NOMO-1 treated with DMSO at 0.1 percent for 48 hours (cell line): ENCODE measurements around the gene ARHGEF16.

Experiments used
- DNase-seq: peaks from one replicate; lab custom pipeline; 2025; ENCODE audit not compliant: unreplicated experiment; lab: John Stamatoyannopoulos, UW

ARHGEF16 gene

DNA sequence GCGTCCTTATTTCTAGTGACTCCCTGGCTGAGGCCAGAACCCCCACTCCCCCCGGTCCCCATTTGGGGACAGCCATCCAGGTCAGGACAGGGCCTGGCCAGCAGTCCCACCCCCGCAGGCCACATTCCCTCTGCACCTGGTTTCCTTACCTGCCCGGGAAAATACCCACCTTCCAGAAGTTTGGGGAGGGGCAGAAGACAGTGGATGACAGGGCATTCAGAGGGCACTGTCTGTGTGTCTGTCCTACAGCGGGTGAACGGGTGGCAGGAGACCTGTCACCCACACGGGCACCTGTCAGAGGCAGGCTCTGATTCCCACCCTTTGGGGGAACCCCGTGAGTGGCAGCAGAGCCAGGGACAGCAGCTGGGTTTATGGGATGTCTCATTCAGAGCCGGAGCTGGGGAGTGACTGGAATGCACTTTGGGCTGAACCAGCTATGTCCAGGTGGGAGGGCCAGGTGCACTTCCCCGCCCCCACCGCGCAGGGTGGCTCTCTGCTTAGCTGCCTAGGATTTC is 2.0 kb downstream of the ARHGEF16 start:
- DNase-seq = no peak

DNA sequence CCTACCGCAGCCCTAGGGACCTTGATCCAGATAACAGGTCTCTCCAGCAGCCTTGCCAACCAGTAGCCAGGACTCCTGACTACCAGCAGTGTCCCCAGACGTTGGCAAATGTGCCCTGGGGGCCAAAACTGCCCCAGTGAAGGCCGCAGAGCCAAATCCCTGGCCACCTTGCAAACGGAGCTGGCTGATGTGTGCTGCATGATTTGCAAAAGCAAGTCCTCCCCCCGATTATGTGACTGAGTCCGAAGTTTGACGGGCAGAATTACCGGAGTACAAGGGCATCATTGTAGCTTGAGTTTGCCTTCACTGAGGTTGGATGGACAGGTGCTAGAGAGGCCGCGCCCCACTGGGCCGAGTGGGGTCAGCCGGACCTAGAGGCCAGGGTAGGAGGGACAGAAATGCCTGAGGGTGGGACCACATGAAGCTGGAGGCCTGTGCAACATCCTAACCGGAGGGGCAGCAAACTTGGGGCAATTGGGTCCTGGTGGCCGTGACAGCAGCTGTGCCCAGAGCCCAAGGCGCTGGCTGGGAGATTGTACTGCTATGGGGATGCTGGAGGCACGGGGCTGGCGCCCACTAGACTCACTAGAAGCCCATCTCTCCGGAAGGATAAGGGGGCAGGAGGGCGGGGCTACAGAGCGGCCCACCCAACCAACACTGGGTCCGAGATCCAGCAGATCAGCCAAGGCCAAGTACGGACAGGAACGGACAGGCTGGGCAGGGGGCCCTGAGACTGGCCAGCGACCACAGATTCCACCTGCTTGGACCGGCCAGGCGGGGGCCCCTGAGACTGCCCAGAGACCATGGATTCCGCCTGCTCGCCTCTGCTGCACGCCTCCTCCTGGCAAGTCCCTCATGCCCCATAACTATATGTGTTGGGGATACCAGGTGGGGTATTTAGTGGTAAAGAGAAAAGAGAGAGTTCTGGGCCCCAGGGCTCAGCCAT is 2.8 kb downstream of the ARHGEF16 start:
- no peak for DNase-seq

DNA sequence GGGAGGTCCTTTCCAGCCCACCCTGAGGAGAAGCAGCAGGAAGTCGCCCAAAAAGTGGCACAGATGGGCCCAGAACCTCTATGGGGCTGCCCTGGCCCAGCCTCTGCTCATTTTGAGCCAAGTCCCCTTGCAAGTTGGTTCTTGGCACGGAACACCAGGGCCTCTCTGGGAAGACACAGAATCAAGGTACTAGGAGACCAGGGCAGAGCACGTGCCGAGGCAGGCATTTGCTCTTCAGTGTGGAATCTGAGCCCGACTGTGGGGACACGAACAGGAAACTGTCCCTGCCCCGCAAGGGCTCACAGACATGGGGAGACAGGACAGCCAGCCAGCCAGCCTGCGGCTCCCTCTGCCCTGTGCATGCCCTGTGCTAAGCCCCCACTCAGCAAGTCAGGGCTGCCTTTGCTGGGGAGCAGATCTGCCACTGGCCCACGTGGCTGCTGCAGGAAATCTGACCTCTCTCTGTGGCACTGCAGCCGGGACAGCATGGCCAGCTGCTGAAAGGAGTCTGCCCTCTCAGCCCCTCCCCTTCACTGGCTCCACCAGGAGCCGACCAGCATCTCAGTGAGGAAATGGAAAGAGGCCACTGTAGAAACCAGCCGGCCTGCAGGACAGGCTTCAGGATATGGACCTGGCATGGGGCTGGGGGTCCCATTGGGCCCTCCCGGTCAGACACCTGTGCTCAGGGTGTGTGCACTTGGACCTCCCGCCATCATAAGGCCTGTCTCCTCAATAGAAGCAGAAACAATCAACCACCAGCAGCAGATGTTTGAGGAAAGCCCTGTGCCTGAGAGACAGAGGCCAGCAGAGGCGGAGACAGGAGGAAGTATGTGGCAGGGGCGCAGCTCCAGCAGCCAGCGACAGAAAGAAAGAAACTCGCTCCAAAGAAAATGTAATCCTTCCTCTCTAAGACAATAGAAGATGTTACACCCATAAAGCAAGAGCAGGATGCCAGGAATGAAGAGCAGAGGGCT is 3.7 kb downstream of the ARHGEF16 start:
- no peak for DNase-seq

DNA sequence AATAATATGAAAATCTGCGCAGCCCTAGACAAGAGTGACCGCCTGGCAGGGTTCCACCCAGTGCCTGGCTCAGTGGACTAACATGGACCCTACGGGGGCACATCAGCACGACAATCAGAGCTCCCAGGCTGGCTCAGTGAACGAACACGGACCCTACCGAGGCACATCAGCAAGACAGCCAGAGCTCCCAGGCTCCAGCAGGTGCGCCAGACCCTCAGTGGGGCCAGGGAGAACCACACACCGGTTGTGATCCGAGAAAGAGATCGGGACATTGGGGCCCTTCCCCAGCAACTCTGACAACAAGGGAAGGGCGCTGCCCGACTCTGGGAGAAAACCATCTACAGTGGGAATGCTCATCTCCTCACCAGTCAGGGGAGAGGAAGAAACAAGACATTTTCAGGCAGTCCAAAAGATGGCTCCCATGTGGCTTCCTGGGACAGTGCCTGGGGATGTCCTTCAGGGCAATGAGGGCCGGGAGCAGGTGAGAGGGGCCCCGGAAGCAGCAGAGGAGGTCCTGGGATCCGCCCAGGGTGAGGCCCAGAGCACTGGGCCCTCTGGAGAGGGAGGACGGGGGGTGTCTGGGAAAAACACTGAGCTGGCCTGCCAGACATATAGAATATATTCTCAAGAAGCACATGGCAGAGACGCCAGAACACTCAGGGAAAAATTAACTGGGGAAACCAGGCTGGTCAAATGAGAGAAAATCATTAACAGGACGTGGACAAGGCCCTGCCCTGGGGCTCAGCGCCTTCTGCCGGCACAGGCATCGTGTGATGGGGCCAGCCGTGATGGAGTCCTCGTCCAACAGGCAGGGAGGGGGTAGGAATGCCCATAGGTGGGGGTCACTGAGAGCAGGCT is 4.8 kb downstream of the ARHGEF16 start:
- no peak for DNase-seq

DNA sequence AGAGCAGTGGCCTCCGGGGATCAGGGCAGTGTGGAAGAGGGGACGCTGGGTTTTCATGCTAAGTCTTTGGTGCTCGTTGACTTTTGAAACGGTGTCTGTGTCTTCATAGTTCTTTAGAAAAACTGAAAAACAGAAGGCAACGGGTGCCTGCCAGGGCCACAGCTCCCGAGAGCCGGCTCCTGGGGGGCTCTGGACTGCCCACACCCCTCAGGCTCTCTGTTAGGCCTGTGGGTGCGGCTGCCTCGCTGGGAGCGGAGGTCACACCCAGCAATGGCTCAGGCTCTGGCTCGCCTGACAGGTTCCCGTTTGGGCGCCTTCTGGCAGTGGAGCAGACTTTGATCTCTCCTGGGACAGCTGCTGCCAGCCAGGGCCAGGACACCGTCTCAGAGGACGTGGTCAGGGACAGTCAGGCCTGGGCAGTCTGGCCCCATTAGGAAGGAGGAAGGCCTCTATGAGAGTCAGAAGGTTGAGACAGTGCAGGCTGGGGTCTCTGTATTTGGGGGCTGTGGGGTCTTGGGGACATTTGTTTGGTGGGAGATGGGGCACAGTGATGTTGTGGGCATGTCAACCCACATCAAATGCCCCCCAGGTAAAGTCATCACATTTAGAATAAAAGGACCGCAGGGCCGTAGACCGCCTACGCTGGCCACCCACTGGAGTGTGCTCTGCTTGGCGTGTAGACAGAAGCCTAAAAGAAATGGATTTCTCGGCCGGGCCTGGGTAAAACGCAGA is 5.6 kb downstream of the ARHGEF16 start:
- no peak for DNase-seq

DNA sequence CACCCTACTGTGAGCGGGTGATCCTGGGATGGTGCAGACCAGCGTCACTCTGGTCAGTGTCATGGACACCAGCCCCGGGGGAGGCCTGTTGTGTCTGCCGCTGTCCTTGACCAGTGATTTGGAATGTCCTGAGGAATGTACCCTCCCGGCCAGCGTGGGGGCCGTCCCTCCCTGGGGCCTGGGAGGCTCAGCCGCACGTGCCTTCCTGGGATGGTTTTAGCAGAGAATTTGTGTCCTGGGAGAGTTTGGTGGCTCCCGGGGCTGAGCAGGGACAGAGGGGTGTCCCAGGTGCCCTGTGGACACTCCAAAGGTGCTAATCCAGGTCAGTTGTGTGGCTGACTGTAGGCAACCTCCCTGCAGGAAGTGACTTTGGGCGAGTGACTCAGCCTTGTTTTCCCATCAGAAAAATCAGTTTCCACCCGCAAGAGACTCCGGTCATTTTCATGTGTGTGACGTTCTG is 6.2 kb downstream of the ARHGEF16 start:
- DNase-seq = no peak

DNA sequence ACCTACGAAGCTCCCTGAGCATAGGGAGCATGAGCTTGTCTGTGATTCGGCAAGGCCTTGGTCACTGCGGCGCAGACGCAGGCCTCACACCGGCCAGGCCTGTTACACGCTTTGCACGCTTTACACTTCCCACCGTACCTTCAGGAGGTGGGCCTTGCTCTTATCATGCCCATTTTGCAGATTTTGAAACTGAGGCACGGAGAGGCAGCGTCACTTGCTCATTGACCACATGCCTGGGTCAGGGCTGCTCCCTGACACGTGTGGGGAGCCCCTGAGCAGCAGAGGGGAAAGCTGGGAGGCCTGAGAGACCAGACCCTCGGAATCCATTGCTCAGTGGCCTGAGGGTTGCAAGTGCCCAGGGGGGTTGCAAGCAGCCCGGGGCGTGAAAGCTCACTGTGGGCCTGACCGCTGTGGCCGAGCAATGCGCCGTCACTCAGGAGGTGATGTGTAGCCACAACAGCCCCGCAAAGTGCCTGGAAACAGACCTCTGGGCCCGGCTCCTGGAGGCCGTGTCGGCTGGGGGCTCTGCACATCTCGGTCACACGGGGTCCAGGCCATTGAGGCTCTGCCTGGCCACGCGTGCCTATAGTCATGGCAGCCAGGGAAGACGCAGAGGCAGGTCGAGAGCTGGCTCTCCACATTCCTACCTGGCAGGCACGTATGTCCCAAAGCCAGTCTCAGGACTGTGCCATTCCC is 6.9 kb downstream of the ARHGEF16 start:
- no peak for DNase-seq

DNA sequence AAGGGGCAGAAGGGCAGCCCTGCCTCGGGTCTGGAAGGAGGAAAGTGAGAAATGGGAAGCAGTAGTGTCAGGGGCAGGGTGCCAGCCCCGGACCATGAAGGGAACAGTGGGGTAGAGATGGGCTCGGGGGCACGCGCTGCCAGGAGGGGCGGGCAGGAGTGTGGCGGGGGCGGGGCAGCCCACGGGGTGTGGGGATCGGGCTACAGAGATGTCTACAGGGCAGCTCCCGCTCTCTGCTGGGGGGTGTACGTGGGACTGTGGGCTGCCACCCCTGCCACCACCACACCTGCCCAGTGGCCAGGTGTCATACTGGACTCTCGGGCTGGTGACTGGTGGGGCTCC is 7.4 kb downstream of the ARHGEF16 start:
- DNase-seq = no peak

DNA sequence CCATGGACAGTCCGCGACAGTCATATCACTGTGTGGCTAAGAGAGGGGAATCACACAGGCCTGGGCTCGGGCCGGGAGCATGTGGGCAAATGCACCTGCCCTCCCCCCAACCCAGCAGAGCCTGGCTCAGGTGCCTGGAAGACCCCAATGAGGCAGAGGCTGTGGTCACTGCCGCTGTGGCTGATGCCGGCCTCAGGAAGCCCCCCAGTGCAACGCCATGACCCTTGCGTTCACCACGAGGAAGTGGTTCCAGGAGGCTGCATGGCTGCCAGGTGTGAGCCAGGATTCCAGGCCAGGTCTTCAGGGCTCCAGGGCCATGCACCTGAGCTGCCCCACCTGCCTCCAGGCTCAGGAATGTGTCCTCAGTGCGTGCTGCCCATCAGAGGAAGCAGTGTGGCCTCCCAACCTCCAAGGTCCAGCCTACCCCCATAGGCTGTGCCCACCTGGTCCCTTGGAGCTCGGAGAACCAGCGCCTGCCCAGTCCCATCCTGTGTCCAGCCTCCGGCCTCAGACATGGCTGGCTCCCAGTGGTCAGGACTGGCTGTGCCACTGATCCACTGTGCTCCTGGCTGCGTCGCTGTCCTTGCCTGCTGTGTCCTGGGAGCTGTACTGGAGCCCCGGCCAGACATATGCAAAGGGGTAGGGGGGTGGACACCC is 8.0 kb downstream of the ARHGEF16 start:
- DNase-seq = no peak

DNA sequence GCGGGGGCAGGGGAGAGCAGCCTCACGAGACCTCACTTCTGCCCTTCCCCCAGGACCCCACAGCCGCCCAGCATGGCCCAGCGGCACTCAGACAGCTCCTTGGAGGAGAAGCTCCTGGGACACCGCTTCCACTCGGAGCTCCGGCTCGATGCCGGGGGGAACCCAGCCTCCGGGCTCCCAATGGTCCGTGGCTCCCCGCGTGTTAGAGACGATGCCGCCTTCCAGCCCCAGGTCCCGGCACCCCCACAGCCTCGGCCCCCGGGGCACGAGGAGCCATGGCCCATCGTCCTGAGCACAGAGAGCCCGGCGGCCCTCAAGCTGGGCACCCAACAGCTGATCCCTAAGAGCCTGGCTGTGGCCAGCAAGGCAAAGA is 8.5 kb downstream of the ARHGEF16 start:
- DNase-seq = no peak

DNA sequence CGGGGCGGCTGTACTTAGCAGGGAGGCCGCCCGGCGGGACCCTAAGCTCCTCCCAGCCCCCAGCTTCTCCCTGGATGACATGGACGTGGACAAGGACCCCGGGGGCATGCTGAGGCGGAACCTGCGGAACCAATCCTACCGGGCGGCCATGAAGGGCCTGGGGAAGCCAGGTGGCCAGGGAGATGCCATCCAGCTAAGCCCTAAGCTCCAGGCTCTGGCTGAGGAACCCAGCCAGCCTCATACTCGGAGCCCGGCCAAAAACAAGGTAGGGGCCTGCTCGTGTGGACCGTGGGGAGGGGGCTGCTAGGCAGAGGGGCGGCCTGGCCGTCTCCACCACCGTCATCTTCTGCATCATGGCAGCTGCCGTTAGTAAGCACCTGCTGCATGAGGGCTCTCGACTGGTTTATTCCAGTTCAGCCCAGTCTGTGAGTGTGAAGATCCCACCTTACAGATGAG is 9.0 kb downstream of the ARHGEF16 start:
- no peak for DNase-seq

DNA sequence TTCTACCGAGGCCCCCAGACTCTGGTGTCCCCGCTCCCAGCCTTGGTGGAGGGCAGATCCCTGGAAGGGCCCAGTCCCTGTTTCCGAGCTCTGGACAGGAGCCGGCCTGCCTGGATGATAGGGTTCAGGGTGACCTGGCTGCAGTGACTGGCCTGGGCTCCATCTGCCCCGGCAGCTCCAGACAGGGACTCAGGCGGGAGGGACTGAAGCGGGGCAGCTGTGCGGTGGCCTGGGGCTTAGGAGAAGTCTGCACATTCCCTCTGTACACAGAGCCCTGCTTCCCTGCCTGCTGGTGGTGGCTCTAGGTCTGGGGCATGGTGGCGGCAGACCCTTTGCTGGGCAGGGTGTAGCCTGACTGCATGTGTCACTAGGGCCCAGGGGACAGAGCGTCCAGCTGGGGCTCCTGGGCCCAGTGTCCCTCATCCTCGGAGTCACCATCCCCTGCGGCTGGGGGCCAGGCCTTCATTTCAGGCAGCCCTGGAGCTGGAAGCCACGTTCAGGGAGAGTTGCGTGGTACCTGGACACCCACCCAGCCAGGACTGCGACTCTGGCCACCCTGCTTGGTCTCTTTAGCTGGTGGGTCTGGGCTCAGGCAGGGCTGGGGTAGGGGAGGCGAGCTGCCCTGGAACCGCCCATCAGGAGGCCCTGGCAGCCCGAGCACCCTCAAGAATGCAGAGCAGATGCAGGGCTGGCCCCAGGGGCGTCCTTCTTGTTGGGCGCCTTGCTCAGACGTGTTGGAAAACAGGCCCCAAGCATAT is 9.6 kb downstream of the ARHGEF16 start:
- no peak for DNase-seq

DNA sequence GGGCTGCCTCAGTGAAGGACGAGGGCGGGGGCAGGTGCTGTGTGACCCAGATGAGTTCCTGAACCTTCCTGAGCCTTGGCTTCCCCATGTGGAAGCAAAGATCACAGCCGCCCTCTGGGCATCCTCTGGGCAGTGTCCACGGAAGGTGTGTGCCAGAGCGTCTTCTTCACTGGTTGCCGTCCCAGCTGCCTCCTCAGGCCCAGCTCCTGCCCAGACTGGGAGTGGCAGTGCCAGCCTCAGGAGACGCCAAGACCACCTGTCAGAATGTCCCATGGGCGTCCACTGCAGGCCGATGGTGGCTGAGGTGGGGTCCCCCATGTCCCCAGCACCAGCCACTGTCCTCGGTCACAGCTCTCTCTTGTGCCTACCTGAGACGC is 10.2 kb downstream of the ARHGEF16 start:
- DNase-seq = no peak

DNA sequence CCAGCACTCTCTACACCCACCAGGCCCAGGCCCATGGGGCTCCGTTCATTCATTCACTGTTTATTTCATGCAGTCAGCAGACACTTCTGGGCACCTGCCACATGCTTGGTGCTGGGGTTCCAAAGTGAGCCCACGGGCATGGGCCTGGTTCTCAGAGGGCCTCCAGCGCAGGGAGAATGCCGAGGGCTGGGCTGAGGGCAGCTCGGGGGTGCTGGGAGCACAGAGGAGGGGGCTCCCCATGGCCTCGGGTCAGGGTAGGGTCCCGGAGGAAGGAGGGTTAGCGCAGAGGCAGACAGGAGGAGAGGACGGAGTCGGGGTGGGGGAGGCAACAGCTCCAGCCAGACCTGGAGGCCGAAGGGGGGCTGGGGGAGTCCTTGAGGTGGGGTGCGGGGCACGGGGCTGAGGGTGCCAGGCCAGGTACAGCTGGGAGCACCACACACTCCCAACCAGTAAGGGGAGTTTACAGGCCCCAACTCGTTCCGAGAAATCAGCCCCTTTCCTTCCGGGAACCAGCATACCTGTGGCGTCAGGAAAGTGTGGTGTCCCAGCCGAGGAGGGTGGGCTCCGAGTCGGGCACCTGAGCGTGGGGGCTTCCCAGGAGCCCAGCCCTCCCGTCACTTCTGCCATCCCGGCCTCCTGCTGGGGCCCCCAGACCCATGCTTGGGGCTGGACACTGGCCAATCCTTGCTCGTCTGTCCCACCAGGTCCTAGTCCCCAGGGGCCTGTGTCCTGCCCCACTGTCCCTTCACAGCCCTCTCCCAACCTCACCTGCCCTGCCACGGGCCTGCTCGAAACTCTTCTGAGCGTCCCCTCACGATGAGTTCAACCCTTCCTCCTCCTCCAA is 10.8 kb downstream of the ARHGEF16 start:
- DNase-seq = no peak

DNA sequence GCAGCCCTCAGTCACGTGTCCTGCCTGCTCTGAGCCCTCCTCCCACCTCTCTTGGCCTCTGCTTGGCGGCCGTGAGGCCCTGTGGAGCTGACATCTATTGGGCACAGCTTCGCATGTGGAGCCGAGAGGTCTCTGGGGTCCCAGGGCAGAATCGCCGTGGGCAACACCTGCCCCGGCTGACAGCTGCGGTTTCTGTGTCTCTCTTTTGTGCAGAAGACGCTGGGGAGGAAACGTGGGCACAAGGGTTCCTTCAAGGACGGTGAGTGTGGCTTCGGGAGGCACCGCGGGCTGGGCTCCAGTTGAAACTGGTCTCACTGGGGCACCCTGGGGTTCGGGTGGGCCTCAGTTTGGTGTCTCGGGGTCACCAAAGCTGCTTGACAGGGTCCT is 11.5 kb downstream of the ARHGEF16 start:
- DNase-seq = no peak

DNA sequence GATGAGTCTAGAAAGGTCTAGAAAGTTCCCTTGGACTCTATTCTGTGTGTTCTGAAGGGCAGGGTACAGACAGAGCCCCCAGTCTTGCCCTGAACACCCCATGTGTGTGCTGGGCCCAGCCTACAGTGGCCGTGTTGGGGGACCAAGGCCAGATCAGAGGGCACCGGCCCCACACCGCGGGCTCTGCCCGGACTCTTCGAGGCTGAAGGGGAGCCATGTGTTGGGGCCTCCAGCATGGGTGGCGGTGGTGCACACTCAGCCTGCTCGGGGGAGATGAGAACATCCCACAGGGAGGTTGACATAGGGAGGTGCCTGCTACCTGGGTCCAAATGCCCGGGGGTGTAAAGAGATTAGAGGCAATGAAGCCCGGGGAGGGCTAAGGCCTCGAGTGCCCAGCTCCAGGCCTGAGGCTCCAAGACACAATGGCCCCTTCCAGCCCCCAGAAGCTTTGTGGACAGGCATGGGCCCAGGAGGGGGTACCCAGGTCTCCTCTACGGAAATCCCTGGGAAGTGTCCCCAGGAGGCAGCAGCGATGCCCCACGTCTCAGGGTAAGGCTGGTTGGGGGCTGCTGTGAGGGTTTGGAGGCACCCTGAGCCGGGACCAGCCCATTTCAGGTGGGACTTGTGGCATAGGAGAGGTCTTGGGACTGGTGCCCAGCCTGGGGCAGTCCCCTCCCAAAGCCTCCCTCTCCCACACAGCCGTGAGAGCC is 12.1 kb downstream of the ARHGEF16 start:
- DNase-seq = no peak
